ENCODE results near the gene FAM111B. TPM values are rescaled to one million over a fixed set of nuclear protein-coding genes. Genes with fewer than 3 reads are reported as not detected.

Gene FAM111B
- total and polyA plus RNA-seq, 2 of the 8 experiments (the other 6 are each of a cell fraction or from before 2014, with no cell fraction given), result 4.8 to 38.1 TPM

GRCh38 chr11:59151761-59152160 lies 44.7 kb downstream of the FAM111B start:
- 93% methylated on average over 1 of the region's 1 CpG; no CpG with 5 or more reads in 1 of the 2 experiments for WGBS, 2 experiments (ENCODE audit: extremely low coverage in 1 of 2, insufficient coverage in 1 of 2, insufficient read length in 1 of 2, insufficient replicate concordance in 2 of 2, low coverage in 1 of 2, low lambda C conversion rate in 2 of 2, missing lambda C conversion rate in 1 of 2)
- ChIA-PET CTCF (ENCODE audit: partially characterized antibody) (interaction anchor here (0.9 to 1.7 kb wide), 3 partner anchors 16 to 98 kb away, joined by 5 to 6 read pairs (median 5); no protein-coding TSS in a partner anchor), POLR2A (ENCODE audit: partially characterized antibody) (no interaction called here)
- H3K9ac ChIP-seq (replicated peaks in 1 of 4; ENCODE audit: extremely low read depth in 1 of 4, low read depth in 3 of 4, low read length in 3 of 4), result no peak overlapping the region
- H4K8ac ChIP-seq (ENCODE audit: extremely low read depth, insufficient read depth, low read length), result no peak overlapping the region
- H3K23me2 ChIP-seq (ENCODE audit: low read depth, low read length), result no peaks in the 10 kb centered on the region
- H3K23ac ChIP-seq (ENCODE audit: insufficient read length), result no peak overlapping the region
- H3K14ac ChIP-seq (ENCODE audit: insufficient read length), result no peak overlapping the region
- DNase-seq (ENCODE audit: low read depth in 1 of 2, low spot score in 2 of 2) (no peak), FAIRE-seq (no peak)
- H3K27ac ChIP-seq (ENCODE audit: low read depth, low read length), result no peak overlapping the region
- no peak overlapping the region for H2BK15ac ChIP-seq (ENCODE audit: low read length)
- no peak overlapping the region for H4K91ac ChIP-seq (replicated peaks; ENCODE audit: insufficient read length, low read length)
- no peak overlapping the region for H3K56ac ChIP-seq (replicated peaks; ENCODE audit: insufficient read length, low read depth, low read length)
- H3K4me3 ChIP-seq (ENCODE audit: extremely low read depth in 1 of 4, insufficient read depth in 2 of 4, low read depth in 3 of 4, low read length in 4 of 4), result no peak overlapping the region
- H3K79me2 ChIP-seq (ENCODE audit: control insufficient read depth in 1 of 2, insufficient read depth in 2 of 2, low read length in 2 of 2), result no peaks in the 10 kb centered on the region
- H3K9me3 ChIP-seq (ENCODE audit: insufficient read depth in 2 of 2, low read depth in 1 of 2, low read length in 1 of 2), result no peaks in the 10 kb centered on the region
- H2BK120ac ChIP-seq (replicated peaks; ENCODE audit: low read depth, low read length), result no peak overlapping the region
- no peak overlapping the region for H2BK20ac ChIP-seq (ENCODE audit: low read length)
- H3K36me3 ChIP-seq (ENCODE audit: control insufficient read depth in 2 of 4, insufficient read depth in 4 of 4, low read length in 3 of 4), result peaks cover 3 to 25% (median 14%) of the 10 kb centered on the region in 4 experiments
- H3K27me3 ChIP-seq (replicated peaks in 1 of 4; ENCODE audit: control insufficient read depth in 3 of 4, extremely low read depth in 1 of 4, insufficient read depth in 3 of 4, low read length in 3 of 4), result no peaks in the 10 kb centered on the region
- H4K5ac ChIP-seq (ENCODE audit: insufficient read length, low read depth, low read length), result no peak overlapping the region
- no peaks in the 10 kb centered on the region; a peak in 2 of 7 replicates for H3K4me1 ChIP-seq (replicated peaks in 1 of 4; ENCODE audit: control insufficient read depth in 3 of 4, insufficient read depth in 4 of 4, low read length in 3 of 4)
- no peak overlapping the region for H2AK5ac ChIP-seq (ENCODE audit: low read depth, low read length)
- H4K20me1 ChIP-seq (replicated peaks in 1 of 2; ENCODE audit: control insufficient read depth in 1 of 2, insufficient read depth in 2 of 2, low read length in 2 of 2), result peaks cover 2 to 3% of the 10 kb centered on the region in 2 experiments
- no peak overlapping the region for H2BK5ac ChIP-seq (ENCODE audit: low read depth, low read length)
- H2BK12ac ChIP-seq (ENCODE audit: low read depth, low read length), result no peak overlapping the region
- no peak overlapping the region for H3K18ac ChIP-seq (ENCODE audit: extremely low read depth, low read length)
- H3K4me2 ChIP-seq (ENCODE audit: insufficient read depth in 1 of 2, low read depth in 2 of 2, low read length in 2 of 2), result no peak overlapping the region
- no peak overlapping the region for H3K4ac ChIP-seq (replicated peaks; ENCODE audit: insufficient read length, low read depth, low read length)
- TF ChIP-seq TBP (IDR thresholded peaks at IDR 0.05; ENCODE audit: low read depth, low read length), result no peak
- TF ChIP-seq CHD1 (IDR thresholded peaks at IDR 0.05; ENCODE audit: low read depth, low read length), result no peak
- TF ChIP-seq ATF3 (IDR thresholded peaks at IDR 0.05; ENCODE audit: insufficient read depth, low read depth, low read length), result no peak
- no peak for TF ChIP-seq POLR2A (IDR thresholded peaks at IDR 0.05; ENCODE audit: control extremely low read depth in 1 of 2, low read depth in 2 of 2, low read length in 2 of 2)
- TF ChIP-seq SIRT6 (IDR thresholded peaks at IDR 0.05; ENCODE audit: low read length), result no peak
- TF ChIP-seq EP300 (IDR thresholded peaks at IDR 0.05; ENCODE audit: borderline replicate concordance in 1 of 2, low read depth in 2 of 2, low read length in 2 of 2), result no peak
- TF ChIP-seq ATF2 (IDR thresholded peaks at IDR 0.05; ENCODE audit: low read length), result no peak
- no peak for TF ChIP-seq CBX5 (IDR thresholded peaks at IDR 0.05; ENCODE audit: low read depth, low read length)
- TF ChIP-seq E2F6 (IDR thresholded peaks at IDR 0.05), result no peak
- no peak overlapping the region for H2AFZ ChIP-seq (ENCODE audit: low read length)
- H3K79me1 ChIP-seq (ENCODE audit: low read depth, low read length), result no peaks in the 10 kb centered on the region
